GM04503 (cell line): ENCODE measurements around the gene ACOT12.
"Not testable (repeated sequence)": the region's sequence is repeated elsewhere in the genome, so short reads cannot be mapped to it uniquely, and the experiment has no call there.

Source experiments
- DNase-seq: peaks from one replicate; pipeline ENCODE4 v3.0.0-alpha.2; 2012; ENCODE audit warnings: low read depth

The ACOT12 gene

DNA sequence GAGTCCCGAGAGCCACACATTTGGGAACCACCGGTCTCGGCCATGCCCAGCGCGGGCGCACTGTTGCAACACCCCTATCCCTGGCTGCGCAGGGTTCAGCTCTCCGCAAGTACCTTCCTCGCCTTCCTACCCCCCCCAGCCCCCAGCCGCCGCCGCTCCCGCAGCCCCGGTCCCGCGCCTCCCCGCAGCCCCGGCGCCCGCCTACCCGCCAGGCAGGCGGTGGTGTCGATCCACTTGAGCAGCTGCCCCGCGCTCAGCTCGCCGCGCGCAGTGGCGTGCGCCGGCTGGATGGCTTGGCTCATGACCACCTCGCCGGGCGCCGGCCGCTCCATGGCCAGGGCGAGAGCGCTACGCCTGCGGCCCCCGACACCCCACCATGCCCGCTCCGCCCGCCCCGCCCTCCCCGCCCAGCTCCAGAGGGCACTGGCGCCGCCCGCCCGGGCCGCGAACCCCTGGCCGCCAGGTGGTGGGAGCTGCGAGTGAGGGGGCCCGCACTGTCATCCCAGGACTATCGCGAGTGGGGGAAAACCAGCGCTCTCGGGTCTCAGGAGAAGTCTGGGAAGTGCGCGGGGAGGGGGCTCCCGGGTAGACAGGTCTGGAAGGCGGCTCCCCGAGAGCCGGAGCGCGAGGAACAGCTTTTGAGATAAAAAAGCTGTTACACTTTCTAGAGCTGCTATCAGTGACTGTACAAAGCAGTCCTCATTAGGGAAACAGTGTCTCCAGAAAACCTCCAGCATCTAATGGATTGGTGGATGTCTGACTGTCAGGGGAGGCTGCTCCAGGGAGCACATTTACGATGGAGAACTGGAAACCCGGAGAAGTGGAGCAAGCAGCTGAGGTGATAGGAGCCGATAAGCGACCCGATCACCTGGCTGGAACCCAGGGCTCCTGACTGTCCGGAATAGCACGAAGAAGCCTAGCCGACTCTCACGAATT is at the start of gene ACOT12:
Gene ACOT12, minus strand, starts transcription at position 352 of the 936 bp plus-strand sequence. Its CDS starts 20 bp downstream, at position 332.
- no peak for DNase-seq

GRCh38 chr5:81435023-81435422 is 41.1 kb upstream of the ACOT12 start:
- DNase-seq: no peak

- no peak for DNase-seq
These were observed 36.1 kb upstream of the ACOT12 start for GRCh38 chr5:81429985-81430384.

GRCh38 chr5:81429363-81429762 is 35.4 kb upstream of the ACOT12 start:
- no peak for DNase-seq

DNA sequence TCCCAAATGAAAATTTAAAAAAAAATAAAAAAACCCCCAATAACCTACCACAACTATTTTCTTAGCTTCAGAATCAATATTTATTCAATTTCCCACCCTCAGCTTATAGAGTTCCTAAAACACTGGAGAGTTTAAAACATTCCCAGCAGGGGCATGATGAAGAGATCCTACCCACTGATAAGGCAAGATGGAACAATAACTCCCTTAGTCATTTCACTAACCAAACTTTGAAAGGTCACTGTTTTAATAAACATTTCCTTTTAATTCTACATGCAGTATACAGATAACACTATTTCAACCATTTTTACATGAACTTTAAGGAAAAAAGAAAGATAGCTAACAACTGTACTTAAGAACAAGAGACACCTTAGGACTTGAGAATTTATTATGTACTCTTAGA is 34.9 kb upstream of the ACOT12 start:
- no peak for DNase-seq

GRCh38 chr5:81428446-81428845 is 34.5 kb upstream of the ACOT12 start:
- DNase-seq: no peak

DNA sequence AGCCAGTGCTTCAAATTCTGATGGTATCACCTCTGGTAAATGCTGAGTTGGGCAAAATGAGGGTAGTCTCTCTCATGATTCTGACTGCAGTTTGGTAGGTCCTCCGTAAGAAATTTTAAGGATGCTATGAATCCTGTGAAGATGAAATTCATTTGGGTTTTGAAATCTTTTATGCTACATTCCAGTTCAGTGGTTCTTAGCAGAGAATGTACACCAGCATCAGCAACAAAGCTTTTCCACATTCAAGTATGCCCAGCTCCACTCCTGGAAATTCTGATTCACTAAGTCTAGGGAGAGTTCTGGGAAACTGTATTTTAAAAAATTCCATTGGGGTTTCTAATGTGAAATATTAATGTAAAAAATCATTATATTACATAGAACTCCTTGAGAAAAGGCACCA is 33.6 kb upstream of the ACOT12 start:
- no peak for DNase-seq

DNA sequence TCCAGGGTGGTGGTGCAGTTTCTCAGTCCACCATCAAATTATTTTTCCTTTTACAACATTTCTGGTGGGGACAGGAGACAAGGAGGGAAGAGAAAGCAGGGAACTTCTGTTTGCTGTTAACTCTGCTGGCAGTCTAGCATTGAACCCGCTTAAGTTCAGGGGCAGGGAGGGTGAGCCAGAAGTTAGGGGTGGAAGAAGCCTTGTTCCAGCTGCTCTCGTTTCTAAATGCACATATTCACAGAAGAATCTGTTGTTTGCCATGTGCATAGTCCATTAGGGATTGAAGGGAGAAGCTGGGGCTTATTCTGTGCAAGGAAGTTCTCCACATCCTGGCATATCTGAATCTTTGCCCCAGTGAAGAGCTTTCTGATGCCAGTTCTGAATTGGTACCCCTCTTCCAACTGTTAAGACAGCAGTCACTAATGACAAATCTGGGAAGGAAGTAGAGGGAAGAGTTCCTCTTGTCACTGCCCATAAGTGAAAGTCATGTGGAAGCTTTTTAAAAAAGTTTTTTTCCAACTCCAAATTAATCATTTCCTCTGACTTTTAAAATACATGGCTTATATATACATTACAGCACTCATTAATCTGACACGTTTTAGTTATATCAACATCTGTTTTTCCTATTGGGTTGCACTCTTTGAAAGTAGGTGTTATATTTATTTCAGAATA is 32.6 kb upstream of the ACOT12 start:
- no peak for DNase-seq

DNA sequence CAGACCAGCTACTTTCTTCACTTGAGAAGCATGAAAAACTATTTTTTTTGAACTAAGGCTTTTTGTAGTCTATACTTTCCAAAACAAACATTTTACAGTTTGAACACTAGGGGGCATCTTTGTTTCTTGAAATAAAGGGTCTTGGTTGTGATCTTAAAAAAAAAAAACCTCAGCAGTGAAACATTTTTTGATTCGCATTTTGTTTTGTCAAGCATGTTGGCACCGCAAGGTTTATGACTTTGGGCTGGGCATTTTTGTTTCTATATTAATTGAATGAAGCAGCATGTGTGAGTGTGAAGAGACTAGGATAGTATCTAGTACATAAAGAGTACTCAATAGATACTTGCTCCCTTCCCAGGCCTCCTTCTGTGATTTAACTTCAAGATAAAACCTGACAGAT is 31.6 kb upstream of the ACOT12 start:
- DNase-seq: no peak

DNA sequence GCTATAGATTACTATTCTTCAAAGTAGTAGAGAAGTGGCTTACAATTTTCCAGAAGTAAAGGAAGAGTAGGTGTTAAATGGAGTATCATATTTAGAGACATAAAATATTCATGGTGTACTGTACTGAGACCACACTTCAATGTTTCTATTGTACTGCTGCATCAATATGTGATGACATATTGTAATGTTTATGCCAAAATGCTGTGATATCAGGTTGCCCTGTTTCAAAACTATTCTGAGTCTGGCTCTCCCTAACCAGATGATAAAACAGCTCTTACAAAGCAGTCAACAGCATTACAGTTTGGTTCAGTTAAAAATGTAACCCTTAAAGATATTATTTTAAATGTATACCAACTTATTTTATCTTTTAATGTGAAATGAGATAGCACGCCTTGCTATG is 30.8 kb upstream of the ACOT12 start:
- DNase-seq: no peak

- DNase-seq: no peak
These were observed 28.7 kb upstream of the ACOT12 start for GRCh38 chr5:81422671-81423070.

GRCh38 chr5:81420039-81420667 is 26.2 kb upstream of the ACOT12 start:
- DNase-seq: peak; percentile 78

DNA sequence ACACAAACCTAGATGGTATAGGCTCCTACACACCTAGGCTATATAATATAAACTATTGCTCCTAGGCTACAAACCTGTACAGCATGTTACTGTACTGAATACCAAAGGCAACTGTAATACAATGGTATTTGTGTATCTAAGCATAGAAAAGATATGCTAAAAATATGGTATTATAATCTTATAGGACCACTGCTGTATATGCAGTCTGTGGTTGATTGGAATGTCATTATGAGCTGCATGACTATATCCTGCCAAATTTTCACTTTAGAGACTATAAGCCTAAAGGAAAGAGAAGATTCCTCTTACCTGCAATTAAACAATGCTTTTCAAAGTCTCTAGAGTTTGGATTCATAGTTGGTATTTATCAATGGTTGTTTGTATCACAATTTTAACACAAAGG is 24.7 kb upstream of the ACOT12 start:
- DNase-seq: no peak

DNA sequence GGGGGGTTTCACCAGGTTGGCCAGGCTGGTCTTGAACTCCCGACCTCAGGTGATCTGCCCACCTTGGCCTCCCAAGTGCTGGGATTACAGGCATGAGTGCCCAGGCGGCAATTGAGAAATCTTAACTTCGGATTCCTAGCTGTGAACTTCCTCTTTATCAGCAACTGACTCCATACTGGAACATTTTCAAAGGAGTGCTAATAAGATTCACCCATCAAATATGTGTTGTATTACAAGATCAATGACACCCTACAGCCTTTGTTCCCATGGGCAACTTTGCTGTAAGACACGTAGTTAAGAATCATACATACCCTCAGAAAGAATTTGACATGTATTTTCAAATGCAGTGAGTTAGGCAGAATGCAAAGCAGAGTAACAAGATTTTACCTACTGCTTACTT is 23.1 kb upstream of the ACOT12 start:
- DNase-seq: no peak

GRCh38 chr5:81409896-81410295 is 16.0 kb upstream of the ACOT12 start:
- no peak for DNase-seq

DNA sequence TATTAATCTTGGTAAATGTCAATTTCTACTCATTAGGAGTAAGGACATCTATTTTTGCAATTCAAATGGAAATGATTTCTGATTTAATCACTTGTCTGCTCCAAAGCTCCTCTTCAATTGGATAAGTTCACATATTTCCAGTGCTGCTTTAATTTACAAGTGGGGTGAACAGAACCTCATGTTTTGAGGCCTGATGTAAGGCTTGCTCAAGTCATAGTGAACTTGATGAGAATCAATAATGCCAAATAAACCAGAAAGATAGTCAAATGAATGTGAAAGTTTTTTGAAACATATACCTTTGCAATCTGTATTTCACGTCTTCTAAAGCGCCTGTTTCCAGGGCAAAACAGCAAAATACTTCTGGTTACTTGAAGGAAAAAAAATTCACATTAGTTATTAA is 15.4 kb upstream of the ACOT12 start:
- no peak for DNase-seq

- no peak for DNase-seq
These were observed 14.6 kb upstream of the ACOT12 start for GRCh38 chr5:81408496-81408895.

GRCh38 chr5:81407811-81408210 is 13.9 kb upstream of the ACOT12 start:
- not testable (repeated sequence) for DNase-seq

- DNase-seq: no peak
These were observed 11.4 kb upstream of the ACOT12 start for GRCh38 chr5:81405126-81405891.

GRCh38 chr5:81402192-81402930 is 8.4 kb upstream of the ACOT12 start:
- DNase-seq: no peak

- no peak for DNase-seq
These were observed 7.3 kb upstream of the ACOT12 start for GRCh38 chr5:81401266-81401665.
